Left renal cortex interstitium (tissue), 4 donors: ENCODE measurements around the gene GRK5. TPM values are rescaled to one million over a fixed set of nuclear protein-coding genes. Genes with fewer than 3 reads are reported as not detected.

Source experiments
- DNase-seq, 4 donors: peaks; one replicate each; pipeline ENCODE4 v3.0.0-alpha.2; 2013; ENCODE audit warnings: low read depth in 4 of 4, low spot score in 2 of 4, missing footprints in 1 of 4
- polyA plus RNA-seq, 4 donors: library from polyadenylated mRNA; unstranded; fragments of 120-200 nt; gene quantifications; one replicate each; pipeline ENCODE4 v1.2.1, GENCODE V29; 2013; ENCODE audit not compliant: insufficient read length in 4 of 4

The GRK5 gene
- polyA plus RNA-seq, 4 donors, result 15.0 to 17.4 (median 16.4) TPM

DNA sequence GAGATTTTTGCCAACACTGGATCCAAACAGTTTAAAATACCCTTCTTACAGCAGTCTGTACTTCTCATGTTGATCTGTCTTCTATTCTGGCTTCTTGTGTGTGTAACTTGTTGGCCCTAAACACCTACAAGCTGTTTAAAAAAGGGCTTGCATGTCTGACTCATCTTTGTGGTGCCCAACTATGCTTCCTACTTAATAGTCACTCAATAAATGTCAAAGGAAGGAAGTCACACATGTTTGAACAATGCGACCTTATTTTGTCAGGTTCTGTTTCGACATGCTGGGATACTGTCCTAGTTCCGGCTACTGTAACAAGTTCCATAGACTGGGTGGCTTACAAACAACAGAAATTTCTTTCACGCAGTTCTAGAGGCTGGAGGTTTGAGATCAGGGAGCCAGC is 9.4 kb upstream of the GRK5 start:
- DNase-seq, result no peak

- DNase-seq, result no peak
Measured at GRCh38 chr10:119198438-119198837, 8.9 kb upstream of the GRK5 start.

GRCh38 chr10:119199231-119199992 is 8.0 kb upstream of the GRK5 start:
- no peak for DNase-seq

GRCh38 chr10:119201233-119201632 is 6.1 kb upstream of the GRK5 start:
- no peak for DNase-seq

DNA sequence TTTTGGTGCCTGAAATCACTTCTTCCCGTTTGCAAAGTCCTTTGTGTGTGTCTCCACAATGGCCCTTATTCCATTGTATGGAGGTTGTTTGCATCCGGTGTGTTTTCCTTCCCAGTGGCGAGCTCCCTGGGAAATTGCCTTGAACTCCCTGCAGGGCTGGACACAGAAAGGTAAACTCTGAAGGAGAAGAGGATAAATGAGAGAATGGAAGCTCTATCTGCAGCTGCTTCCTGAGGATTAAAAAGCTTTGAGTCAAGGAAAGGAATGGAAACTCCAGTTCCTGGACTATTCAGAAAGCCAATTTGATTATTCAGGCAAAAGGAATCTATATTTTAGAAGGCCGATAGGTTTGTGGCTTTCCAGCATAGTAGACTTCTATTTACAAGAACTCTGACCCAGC is 4.4 kb upstream of the GRK5 start:
- DNase-seq, result no peak

DNA sequence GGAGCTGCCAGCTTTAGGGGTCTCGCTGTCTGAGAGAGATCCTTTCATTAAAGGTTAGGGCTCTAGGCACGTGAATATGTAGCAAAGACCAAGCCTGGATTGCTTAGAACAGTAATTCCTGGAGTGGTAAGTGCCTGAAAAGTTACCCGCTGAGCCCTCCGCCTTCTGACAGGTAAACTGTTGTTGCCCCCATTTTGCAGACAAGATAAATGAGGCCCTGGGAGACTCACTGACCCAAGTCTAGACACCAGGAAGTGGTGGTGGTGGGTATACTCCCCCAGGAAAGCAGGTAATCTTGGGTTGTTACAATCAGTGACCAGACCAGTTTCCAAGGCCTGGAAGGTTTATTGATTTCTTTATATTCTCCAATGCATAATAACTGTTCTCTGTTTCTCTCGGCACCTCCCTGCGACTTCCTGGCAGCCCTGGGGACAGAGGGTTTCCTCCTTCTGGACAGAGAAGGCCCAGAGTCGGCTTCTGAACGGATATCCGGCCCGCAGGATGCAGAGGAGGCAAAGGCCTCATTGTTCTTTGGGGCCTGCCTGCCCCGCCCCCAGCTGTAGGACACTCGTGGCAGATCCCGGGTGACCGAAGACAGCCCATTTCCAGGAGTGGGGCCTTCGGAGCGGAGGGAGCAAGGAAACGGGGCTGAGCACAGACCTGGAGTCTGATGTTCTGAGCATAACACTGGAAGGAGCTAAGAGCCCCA is 1.3 kb upstream of the GRK5 start:
- DNase-seq, result no peak

DNA sequence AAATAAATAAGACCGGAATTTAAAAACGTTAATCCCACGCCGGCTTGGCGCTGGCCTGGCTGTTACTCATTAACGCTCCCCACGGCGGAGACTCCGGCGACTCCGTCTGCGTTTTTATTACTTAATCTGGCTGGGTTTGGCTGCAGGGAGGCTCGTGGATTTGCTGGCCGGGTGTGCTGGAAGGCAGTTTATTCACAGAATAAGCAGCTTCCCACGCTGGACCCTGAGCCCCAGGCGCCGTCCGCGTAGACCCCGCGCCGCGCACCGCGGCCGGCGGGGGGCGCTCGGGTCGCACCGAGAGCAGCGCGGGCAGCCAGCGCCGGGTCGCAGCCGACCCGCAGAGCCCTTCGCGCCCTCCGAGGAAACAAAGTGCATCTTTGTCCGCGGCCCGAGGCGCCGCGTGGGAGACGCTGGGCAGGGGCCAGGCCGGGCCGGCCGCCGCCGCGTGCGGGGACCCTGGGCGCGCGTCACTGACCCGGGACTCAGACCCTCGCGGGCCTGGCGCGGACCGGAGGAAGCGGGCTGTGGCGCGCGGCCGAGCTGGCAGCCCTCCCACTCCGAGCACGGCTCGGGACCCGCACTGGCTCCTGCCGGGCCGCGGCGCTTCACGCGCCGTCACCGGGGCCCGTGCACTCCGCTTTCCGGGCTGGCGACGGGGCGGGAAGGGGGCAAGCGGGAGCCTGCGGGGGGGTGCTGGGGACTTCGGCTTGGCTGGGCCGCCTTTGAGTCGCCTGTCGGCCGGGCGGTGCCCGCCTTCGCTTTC is 587 bp upstream of the GRK5 start:
- no peak for DNase-seq

- no peak for DNase-seq
Measured at GRCh38 chr10:119207713-119208552, 562 bp downstream of the GRK5 start.

DNA sequence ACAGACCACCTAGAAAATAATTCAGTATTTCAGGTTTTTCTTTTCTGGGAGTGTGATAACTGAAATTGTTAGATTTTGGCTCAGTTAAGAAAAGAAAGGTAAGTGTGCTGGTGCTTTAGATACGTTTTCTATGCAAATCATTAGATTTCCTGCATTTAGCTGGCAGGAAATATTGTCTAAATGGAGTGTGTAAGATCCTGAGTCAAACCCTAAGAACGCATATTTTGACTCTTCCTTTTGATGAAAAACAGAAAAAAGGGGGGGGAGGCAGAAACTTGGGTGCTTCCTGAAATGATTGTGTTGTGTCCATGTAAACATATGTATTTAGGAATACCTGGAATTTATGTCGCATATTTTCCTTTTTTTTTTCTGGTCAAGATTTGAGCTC is 1.2 kb downstream of the GRK5 start:
- DNase-seq, result no peak

DNA sequence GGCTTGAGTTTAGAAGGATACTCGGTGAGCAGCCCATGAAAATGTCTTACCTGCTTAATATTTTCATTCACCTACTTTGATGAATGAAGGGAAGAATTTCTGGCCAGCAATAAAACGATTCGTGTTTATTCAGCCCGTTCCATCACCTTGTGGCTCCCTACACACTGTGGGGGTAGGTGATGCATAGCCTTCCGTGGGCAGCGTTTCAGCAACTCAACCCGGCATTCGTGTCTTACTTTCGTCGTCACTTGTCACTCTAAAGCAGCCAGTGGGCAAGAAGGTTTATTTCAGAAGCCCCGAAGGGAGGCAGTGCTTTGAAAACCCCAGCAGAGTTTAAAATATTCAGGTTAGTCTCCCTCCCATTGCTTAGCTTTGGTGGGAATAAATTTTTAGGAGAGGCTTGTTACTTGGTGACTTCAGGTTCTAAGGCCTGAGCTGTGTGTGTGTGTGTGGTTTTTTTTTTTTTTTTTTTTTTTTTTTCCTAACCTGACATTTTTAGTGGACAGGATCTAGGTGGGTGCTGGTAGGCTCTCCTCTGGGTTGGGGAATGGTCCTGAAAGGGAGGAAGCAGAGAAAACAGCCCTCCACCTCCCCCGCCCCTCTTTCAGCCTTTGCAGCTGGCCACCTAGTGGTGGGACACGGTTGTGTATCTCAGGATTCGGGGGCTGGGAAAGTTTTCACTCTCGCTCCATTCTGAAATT is 1.8 kb downstream of the GRK5 start:
- no peak for DNase-seq

- no peak for DNase-seq
Measured at GRCh38 chr10:119209736-119210355, 2.5 kb downstream of the GRK5 start.

DNA sequence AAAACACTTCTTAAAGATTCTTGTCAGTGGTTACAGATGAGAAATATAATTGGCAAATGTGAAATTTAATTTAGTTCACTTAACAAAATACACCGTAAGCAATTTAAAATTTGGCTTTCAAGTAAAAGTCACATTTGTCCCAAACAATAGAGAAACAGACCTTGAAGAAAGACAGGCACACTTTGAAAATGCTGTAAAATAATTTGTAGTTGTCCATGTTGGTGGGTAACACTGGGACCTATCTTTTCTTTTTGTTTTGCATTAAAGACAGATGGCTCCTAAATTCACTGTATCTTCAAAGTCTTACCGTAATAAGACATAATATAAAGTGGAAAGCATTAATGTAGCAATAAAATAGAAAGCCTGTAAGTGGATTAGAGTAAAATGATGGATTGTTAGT is 3.3 kb downstream of the GRK5 start:
- DNase-seq, result no peak

DNA sequence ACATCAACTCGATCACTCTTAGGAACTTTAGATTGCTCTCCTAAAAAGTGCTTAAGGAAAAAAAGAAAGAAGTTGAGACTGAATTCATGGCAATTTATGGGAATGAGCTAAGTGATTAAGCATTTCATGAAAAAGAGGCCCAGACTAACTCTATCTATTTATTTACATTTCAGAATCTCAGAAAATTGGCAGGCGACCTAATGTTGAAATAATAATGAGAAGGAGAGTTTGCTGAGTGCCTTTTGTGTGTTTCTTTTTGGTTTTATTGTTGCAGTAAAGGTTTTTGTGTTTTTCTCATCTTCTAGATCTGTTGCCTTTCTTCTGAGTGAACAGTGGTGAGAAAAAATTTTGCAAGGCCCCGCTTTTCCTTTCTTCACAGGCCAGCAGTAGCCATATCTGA is 3.8 kb downstream of the GRK5 start:
- DNase-seq, result no peak

- DNase-seq, result no peak
Measured at GRCh38 chr10:119211625-119212441, 4.5 kb downstream of the GRK5 start.

- no peak for DNase-seq
Measured at GRCh38 chr10:119215371-119215770, 8.0 kb downstream of the GRK5 start.

- no peak for DNase-seq
Measured at GRCh38 chr10:119216127-119216526, 8.8 kb downstream of the GRK5 start.

DNA sequence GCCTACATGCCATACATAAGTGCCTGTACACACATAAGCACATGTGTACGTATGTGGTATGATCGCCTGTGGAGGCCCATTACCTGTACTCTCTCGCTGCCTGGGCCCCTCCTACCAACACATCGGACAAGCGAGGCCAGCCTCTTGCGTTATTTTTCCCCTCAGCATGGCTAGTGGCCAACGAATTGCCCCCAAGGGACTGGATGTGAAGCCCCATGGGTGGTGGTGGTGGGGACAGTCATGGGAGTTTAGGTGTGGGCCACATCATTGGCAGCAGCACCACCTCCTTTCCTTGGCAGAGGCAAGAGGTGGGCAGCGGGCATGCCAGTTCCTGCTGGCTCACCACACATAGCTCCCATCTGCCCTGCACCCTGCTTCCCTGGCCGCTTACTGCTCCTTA is 10.0 kb downstream of the GRK5 start:
- no peak for DNase-seq

DNA sequence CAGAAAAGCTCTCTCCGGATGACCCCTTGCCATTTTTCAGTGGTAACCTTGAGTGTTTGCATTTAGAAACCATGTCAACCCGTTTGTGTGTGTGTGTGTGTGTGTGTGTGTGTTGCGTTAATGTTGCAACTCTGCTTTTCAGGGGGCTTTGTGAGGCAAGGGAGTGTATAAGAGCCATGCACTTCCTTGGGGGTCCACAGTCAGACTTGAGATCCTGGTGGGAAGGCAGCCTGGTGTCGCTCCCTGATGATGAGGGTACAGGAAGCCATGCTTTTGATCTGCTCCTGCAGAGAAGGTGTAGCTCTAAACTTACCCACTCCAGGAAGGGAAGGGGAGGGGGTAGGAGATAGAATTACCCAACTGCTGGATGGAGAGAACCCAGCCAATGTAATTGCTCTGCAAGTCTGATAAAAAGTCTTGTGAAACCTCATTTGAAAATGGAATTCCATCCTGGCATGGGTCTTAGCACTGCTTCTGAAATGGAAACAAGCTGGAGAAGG is 10.7 kb downstream of the GRK5 start:
- no peak for DNase-seq

DNA sequence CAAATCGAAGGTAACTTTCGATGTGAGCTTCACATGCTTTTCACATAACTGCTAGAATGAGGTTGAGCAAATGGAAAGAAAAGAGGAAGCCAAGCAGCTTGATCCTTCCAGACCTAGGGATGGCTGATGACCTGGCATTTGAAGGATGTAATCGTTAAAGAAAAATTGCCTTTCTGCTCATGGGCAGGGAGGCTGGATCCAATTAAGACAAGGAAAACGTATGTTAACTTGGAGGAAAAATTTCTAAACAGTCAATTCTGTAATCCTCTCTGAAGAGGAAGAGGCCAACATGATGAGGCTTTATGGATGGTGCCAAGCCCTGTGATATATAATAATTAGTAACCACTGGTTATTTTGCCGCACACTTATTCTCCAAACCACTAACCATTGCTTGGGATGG is 12.5 kb downstream of the GRK5 start:
- DNase-seq, result no peak
